ENCODE results near the gene ADGRD1.

ADGRD1 gene

DNA sequence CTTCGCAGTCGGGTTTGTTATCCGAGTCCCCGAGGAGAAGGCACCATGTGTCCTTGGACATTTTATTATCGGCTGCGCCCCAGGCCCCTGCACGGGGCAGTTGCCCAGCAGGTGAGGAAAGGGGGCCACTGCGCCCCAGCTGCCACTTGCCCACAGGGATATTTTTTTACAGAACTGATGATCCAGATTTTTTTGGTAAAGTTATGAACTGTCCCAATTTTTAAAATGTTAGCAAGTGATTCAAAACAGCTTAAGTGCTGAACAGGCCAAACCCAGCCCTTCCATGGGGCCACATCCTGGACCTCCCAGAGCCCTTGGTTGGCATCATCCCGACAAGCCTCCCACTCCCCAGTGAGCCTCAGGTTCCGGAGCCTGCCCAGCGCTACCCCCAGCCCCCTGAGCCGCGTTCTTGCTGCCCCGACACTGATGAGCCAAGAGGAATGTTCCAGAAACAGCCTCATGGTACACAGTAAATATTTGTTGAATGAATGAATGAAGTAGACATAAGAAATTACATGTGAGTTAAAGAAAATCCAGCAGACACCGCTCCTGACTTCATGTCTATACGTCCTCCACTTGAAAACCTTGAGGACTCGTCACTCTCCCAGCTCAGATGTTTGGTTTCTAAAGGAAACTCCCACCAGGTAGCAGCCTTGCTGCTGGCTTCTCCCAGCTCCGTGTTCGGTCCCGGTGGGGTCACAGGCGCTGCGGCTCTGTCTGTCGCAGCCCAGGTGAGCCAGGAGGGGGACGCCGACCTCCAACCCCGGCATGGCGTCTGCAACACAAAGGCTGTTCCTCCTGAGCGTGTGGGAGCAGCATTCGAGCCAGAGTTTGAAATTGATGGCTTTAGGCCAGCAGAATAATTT is 88.5 kb downstream of the ADGRD1 start:
- H3K27me3 Mint-ChIP-seq: peaks cover 4% of the 10 kb centered on the region
- H3K4me1 Mint-ChIP-seq (ENCODE audit: low read depth): peaks cover 4% of the 10 kb centered on the region
- H3K9me3 Mint-ChIP-seq: peaks cover 2% of the 10 kb centered on the region
- no peaks in the 10 kb centered on the region for H3K36me3 Mint-ChIP-seq (ENCODE audit: low read depth)
- no peak overlapping the region for H3K27ac Mint-ChIP-seq
- intact Hi-C loops (cut with micrococcal nuclease): no loop called here
- no peak overlapping the region for H3K4me3 Mint-ChIP-seq

DNA sequence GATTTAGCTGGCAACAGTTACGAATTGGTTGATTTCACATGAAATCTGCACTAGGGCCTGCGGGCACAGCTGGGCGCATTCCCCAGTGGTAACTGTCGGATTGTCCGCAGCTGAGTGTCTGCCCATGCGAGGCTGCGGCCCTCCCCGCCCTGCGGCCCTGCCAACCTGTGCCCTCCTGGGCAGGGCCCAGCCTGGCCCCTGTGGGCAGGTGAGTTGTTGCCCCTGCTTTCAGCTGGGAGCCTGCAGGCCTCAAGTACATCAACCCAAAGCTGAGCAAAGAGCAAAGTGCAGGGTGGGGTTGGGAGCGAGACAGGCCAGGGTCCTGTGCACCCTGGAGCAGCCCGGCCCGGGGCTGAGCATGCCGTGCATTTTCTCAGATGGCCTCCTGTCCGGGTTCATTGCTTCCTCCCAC is 89.1 kb downstream of the ADGRD1 start:
- Mint-ChIP-seq H3K9me3 (no peaks in the 10 kb centered on the region), H3K27ac (no peak overlapping the region), H3K4me1 (ENCODE audit: low read depth) (peaks cover 10% of the 10 kb centered on the region), H3K4me3 (no peak overlapping the region), H3K36me3 (ENCODE audit: low read depth) (no peaks in the 10 kb centered on the region), H3K27me3 (peaks cover 6% of the 10 kb centered on the region)
- intact Hi-C loops (cut with micrococcal nuclease): no loop called here

DNA sequence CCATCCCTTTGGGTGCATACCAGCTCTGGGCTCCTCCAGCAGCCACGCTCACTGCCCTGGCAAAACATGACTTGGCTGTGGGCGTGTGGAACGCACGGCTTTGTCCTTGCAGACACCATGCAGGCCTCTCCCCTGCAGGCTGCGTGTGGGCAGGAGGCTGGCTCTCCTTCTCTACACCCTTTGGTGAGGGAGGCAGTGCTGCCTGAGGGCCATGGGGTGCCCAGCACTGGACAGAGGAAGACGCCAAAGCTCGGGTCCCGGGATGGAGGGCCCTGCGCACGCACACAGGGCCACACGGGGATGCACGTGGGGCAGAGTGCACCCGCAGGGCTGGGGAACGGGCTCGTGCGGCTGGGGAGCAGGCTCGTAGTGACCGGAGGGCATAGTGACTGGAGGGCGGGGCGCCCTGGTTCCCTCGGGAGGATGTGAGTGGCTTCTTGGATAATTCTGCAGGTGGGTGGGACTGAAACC is 89.7 kb downstream of the ADGRD1 start:
- Mint-ChIP-seq H3K9me3 (no peaks in the 10 kb centered on the region), H3K27me3 (peaks cover 8% of the 10 kb centered on the region)

DNA sequence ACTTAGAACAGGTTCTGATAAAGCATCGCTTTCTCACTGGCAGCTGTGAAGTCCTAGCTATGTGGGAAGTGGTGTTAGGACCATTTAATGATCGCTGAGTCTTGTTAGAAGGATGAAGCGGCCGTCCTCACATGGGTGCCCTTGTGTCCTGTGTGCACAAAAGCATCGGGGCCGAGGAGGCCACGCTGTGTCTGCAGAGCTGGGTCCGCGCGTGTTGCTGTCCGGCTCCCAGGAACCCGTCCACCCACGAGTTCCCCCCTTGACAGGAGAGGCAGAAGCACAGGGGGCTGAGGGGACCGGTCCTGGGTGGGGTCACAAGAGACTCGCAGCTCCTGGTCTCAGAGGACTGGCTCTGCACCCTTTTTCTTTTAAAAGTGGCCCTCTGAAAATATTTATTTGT is 90.4 kb downstream of the ADGRD1 start:
- Mint-ChIP-seq H3K27me3 (peaks cover 10% of the 10 kb centered on the region), H3K36me3 (ENCODE audit: low read depth) (no peaks in the 10 kb centered on the region), H3K9me3 (no peaks in the 10 kb centered on the region), H3K4me1 (ENCODE audit: low read depth) (peaks cover 11% of the 10 kb centered on the region), H3K4me3 (no peak overlapping the region), H3K27ac (no peak overlapping the region)
- intact Hi-C loops (cut with micrococcal nuclease): no loop called here

More for the DNA sequence above, 89.7 kb downstream of the ADGRD1 start:
- H3K4me1 Mint-ChIP-seq (ENCODE audit: low read depth): peaks cover 10% of the 10 kb centered on the region
- H3K4me3 Mint-ChIP-seq: no peak overlapping the region
- no peak overlapping the region for H3K27ac Mint-ChIP-seq
- intact Hi-C loops (cut with micrococcal nuclease): no loop called here
- H3K36me3 Mint-ChIP-seq (ENCODE audit: low read depth): no peaks in the 10 kb centered on the region

DNA sequence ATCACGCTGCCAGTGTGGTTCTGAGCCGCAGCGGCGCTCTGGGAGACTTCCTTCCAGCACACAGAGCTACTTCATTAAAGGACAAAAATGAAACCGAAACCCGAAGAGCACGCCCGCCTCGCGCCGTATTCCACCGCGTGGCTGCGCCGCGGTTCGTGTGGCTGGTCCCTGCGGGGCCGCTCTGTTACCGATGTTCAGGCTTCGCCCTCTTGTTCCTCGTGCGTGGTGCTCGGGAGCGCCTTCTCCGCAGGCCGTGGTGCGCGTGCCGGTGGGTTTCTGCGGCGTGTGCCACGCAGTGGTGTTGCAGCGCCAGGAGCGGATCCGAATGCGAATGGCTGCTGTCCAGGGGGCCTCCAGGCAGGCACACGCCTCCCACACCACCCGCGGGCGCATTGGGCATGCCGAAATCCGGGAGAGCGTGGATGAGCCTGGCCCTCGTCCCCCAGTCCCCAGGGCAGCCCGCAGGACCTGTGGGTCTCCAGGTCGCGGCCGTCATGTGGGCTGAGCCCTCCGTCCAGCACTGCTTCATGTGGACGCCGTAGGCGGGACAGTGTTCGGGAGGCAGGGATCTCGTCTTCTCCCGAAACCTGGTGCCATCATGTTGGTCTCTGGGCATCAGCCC is 91.2 kb downstream of the ADGRD1 start:
- Mint-ChIP-seq H3K27me3 (peaks cover 14% of the 10 kb centered on the region), H3K9me3 (no peaks in the 10 kb centered on the region), H3K4me3 (no peak overlapping the region), H3K4me1 (ENCODE audit: low read depth) (peaks cover 18% of the 10 kb centered on the region), H3K36me3 (ENCODE audit: low read depth) (no peaks in the 10 kb centered on the region), H3K27ac (no peak overlapping the region)
- intact Hi-C loops (cut with micrococcal nuclease): no loop called here

DNA sequence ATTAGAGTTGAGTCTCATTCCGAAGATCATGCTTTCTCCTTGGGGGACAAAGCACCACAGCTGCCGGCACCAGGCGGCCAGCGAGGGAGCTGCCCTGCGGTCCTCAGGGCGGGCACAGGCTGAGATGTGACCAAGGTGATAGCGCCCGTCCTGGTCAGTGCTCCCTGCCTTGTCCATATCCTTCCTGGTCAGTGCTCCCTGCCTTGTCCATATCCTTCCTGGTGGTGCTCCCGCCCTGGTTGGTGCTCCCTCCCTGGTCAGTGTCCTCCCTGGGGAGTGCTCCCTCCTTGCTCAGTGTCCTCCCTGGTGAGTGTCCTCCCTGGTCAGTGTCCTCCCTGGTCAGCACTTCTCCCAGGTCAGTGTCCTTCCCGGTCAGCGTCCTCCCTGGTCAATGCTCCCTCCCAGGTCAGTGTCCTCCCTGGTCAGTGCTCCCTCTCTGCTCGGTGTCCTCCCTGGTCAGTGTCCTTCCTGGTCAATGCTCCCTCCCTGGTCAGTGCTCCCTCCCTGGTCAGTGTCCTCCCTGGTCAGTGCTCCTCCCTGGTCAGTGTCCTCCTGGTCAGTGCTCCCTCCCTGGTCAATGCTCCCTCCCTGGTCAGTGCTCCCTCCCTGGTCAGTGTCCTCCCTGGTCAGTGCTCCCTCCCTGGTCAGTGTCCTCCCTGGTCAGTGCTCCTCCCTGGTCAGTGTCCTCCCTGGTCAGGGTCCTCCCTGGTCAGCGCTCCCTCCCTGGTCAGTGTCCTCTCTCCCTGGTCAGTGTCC is 92.2 kb downstream of the ADGRD1 start:
- Mint-ChIP-seq H3K27me3 (peaks cover 14% of the 10 kb centered on the region), H3K4me1 (ENCODE audit: low read depth) (peaks cover 19% of the 10 kb centered on the region), H3K27ac (no peak overlapping the region), H3K9me3 (no peaks in the 10 kb centered on the region), H3K36me3 (ENCODE audit: low read depth) (no peaks in the 10 kb centered on the region), H3K4me3 (no peak overlapping the region)
- intact Hi-C loops (cut with micrococcal nuclease): no loop called here

DNA sequence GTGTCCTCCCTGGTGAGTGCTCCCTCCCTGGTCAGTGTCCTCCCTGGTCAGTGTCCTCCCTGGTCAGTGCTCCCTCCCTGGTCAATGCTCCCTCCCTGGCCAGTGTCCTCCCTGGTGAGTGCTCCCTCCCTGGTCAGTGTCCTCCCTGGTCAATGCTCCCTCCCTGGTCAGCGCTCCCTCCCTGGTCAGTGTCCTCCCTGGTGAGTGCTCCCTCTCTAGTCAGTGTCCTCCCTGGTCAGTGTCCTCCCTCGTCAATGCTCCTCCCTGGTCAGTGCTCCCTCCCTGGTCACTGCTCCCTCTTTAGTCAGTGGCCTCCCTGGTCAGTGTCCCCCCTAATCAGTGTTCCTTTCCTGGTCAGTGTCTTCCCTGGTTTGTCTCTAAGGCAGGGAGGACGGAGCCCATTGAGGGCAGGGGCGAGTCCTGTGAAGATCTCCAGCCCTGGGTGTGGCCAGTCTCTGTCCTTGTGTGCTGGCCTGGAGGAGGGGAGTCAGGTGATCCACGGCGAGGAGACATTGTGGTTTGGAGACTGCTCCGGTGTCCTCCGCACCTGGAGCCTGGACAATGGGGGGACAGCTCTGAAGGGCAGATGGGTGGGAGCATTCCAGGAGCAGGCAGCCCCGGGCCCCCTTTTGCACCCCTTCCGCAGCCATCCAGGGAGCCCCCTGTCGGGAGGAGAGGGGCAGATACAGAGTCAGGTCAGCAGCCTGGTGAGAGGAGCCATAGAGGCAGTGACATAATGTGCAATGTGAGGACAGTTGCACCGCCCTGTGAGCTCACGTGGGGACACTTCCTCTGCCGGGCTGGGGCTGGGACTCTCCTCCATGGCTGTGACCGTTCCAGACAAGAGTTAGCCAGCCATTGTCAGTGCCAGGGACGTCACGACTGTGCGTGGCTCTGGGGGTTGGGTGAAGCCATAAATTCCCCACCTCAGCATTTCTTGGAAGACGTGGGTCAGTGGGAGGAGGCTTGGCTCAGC is 93.4 kb downstream of the ADGRD1 start:
- intact Hi-C loops (cut with micrococcal nuclease): no loop called here
- H3K9me3 Mint-ChIP-seq: no peaks in the 10 kb centered on the region
- no peaks in the 10 kb centered on the region for H3K36me3 Mint-ChIP-seq (ENCODE audit: low read depth)
- H3K4me3 Mint-ChIP-seq: no peak overlapping the region
- peaks cover 15% of the 10 kb centered on the region for H3K27me3 Mint-ChIP-seq
- H3K4me1 Mint-ChIP-seq (ENCODE audit: low read depth): peaks cover 19% of the 10 kb centered on the region
- H3K27ac Mint-ChIP-seq: peak overlapping the region; percentile 56

DNA sequence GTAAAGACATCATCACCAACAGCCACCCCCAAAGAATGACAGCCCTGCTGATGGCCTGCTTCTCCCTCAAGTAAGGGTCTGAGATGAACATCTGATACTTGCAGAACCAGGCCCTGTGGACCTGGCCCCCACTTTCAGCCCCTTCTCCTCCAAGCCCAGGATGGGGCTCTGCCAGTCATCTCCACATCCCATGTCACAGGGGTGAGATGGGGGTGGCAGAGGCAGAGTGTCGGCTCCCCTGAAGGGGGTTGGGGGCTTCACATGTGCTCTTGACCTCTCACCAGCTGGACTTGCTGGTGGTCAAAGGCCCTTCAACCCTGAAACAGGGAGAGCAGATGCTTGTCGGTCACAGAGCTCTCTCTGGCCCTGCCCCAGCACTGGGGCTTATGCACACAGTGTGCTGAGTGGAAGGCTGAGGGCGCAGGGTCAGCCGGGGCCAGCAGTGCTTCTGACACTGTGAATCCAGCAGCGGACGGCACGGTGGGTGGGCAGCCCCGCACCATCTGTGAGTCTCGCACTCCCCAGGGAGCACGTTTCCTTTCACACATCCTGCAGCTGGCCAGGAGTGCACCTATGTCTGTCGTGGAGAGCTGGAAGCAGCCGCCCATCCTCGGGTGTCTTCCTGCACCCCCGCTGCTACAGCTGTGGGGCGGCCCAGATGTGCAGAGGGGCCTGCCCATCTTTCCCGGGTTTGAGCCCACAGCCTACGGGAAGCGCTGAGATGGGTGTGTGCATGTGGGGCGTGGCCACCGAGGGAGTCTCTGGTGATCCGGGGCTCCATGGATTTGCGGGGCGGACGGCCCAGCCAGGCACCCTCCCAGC is 94.3 kb downstream of the ADGRD1 start:
- no peak overlapping the region for H3K4me3 Mint-ChIP-seq
- peaks cover 18% of the 10 kb centered on the region for H3K27me3 Mint-ChIP-seq
- intact Hi-C loops (cut with micrococcal nuclease): no loop called here
- no peak overlapping the region for H3K27ac Mint-ChIP-seq
- no peaks in the 10 kb centered on the region for H3K36me3 Mint-ChIP-seq (ENCODE audit: low read depth)
- no peaks in the 10 kb centered on the region for H3K9me3 Mint-ChIP-seq
- H3K4me1 Mint-ChIP-seq (ENCODE audit: low read depth): peaks cover 19% of the 10 kb centered on the region

DNA sequence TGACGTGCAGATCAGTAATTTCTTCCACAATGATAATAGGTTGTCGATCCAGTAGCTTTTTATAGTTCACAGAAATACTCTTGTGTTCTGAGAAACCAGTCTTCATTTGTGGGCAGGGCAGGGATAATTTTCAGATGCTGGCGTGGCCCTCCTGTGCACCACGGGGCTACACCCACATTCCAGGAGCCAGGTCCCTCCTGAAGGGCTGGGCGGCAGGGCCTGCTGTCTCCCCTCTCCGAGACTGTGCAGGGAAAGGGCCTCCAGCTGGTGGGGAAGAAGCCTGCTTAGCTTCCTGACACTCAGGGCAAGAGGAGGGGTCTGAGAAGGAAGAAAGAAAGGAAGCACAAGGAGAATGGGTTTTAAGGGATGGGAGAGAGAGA is 94.9 kb downstream of the ADGRD1 start:
- H3K9me3 Mint-ChIP-seq: no peaks in the 10 kb centered on the region
- intact Hi-C loops (cut with micrococcal nuclease): no loop called here
- H3K27me3 Mint-ChIP-seq: peaks cover 18% of the 10 kb centered on the region
- no peak overlapping the region for H3K4me3 Mint-ChIP-seq
- H3K36me3 Mint-ChIP-seq (ENCODE audit: low read depth): no peaks in the 10 kb centered on the region
- H3K4me1 Mint-ChIP-seq (ENCODE audit: low read depth): peaks cover 19% of the 10 kb centered on the region
- H3K27ac Mint-ChIP-seq: no peak overlapping the region

DNA sequence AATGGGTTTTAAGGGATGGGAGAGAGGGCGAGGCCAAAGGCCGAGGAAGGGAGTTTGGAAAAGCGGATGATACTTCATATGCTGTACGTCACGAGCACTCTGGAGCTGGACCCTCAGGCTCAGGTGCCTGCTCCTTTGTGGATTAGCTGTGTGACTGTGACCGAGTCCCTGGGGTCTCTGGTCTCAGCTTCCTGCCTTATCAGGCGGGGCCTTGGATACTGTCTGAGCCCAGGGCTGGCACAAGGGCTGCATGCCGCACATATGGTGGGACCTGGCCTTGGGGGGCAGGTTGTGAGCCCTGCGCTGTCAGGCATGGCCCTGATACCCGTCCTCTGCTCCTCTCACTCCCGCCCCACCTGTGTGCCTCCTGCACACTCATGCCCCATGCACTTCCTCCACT is 95.3 kb downstream of the ADGRD1 start:
- Mint-ChIP-seq H3K27me3 (peaks cover 18% of the 10 kb centered on the region), H3K27ac (peak overlapping the region; percentile 17), H3K4me1 (ENCODE audit: low read depth) (peaks cover 19% of the 10 kb centered on the region), H3K4me3 (no peak overlapping the region), H3K9me3 (no peaks in the 10 kb centered on the region), H3K36me3 (ENCODE audit: low read depth) (no peaks in the 10 kb centered on the region)
- intact Hi-C loops (cut with micrococcal nuclease): no loop called here

DNA sequence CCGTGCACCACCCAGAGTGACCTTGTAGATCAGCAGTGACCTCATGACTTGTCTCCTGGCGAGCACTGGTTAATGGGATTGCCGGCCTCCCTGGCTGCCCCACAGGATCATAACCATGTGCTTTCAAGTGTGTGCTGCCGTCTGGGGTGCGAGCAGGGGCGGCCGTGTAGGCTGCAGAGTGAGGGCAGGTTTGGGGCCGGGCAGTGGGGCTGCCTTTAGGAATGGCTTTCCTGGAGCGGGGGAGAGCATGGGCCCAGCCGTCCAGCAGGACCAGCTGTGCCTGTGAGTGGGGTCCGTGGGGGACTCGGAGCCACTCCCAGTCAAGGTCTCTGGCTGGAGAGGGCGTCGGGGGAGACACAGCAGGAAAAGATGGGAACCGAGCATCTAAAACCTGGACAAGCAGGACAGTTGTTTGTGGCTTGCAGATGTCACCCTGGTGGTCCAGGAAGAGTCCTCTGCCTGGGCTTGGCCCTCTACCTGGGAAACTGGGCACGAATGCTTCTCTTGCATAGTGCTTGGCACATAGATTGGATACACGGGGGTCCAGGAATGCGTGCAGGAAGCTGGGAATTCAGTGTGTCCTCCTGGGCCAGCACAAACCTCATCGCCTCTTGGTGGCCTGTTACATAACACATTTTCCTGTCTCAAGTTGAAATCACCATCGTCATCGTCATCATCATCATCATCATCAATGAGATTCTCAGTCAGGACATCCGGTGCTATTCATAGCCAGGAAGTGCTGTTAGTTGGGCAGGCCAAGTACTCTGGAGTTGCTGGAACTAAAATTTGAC is 96.0 kb downstream of the ADGRD1 start:
- H3K27me3 Mint-ChIP-seq: peaks cover 22% of the 10 kb centered on the region
- peaks cover 19% of the 10 kb centered on the region for H3K4me1 Mint-ChIP-seq (ENCODE audit: low read depth)
- no peaks in the 10 kb centered on the region for H3K9me3 Mint-ChIP-seq
- H3K27ac Mint-ChIP-seq: peak overlapping the region; percentile 17
- no peaks in the 10 kb centered on the region for H3K36me3 Mint-ChIP-seq (ENCODE audit: low read depth)
- H3K4me3 Mint-ChIP-seq: no peak overlapping the region
- intact Hi-C loops (cut with micrococcal nuclease): no loop called here

DNA sequence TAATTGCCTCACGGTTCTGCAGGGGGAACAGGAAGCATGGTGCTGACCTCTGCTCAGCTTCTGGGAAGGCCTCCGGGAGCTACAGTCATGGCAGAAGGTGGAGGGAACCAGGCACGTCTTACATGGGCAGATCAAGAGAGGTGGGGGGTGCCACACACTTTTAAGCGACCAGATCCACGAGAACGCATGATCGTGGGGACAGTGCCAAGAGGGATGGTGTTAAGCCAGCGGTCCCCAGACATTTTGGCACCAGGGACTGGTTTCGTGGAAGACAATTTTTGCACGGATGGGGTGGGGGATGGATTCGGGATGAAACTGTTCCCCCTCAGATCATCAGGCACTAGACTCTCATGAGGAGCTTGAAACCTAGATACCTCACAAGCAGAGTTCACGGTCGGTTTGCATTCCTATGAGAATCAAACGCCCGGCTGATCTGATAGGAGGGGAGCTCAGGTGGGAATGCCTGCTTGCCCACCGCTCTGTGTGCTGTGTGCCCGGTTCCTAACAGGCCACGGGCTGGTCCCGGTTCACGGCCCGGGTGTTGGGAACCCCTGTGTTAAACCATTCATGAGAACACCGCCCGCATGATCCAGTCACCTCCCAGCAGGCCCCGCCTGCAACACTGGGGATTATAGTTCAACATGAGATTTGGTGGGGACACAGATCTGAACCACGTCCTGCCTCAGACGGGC is 96.9 kb downstream of the ADGRD1 start:
- Mint-ChIP-seq H3K27me3 (peaks cover 26% of the 10 kb centered on the region), H3K4me1 (ENCODE audit: low read depth) (peaks cover 19% of the 10 kb centered on the region), H3K36me3 (ENCODE audit: low read depth) (no peaks in the 10 kb centered on the region), H3K9me3 (no peaks in the 10 kb centered on the region), H3K27ac (no peak overlapping the region), H3K4me3 (no peak overlapping the region)
- intact Hi-C loops (cut with micrococcal nuclease): no loop called here

All from dendritic cell treated with granulocyte-macrophage colony-stimulating factor and Interleukin-4, amounts not matched to agents 40 ng/mL and 50 ng/mL, for 4 days (primary cell).